ENCODE results near the gene COMP.
"Not testable (repeated sequence)": the region's sequence is repeated elsewhere in the genome, so short reads cannot be mapped to it uniquely, and the experiment has no call there.

Gene COMP

DNA sequence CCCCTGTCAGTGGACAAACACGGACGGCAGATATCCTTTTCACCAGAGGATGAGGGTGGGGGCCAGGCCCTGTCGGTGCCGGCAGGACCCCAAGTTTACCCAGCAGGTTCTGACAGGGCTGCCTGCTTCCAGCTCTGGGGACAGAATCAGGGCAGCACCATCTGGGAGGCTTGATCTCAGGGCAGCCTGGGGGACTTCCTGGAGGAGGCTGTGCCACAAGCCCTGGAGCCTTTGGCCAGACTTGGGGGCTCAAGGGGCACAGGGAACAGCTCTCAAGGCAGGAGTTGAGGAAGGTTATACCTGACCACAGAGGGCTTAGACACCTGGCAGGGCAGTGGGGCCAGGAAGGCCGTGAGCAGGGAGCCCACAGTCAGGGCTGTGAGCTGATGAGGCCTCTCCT lies 45.2 kb downstream of the COMP start:
- DNase-seq (ENCODE audit: low read depth) = no peak

DNA sequence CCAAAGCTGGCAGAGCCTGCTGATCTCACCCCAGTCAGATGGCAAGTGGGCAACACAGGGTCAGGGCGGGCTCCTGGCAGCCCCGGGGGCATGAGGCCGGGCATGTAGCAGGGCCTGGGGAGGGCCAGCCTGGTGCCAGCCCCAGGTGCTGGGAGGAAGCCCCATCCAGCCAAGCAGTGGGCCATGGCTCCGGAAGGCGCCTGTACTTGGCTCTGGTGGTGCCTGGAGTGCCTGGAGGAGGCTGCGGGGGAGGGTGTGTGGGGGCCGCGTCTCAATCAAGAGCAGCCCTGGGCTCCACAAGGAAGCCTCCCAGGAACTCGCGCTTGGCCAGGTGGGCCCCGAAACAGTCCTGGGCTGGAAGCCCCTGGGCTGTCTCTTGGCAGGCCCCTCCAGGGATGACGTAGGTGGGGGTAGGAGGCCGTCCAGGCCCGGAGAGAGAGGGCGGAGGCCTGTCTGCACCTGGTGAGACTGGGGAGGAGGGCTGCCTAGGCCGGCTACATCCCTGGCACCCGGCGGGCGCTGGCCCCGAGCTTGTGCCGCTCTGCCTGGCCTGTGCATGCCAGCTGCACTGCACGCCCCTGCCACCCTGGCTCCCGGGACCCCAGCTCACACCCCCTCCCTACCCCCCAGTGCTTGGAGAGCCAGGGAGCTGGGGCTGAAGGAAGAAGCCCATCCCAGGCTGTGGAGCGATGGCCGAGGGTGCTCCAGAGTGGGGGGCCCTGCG lies 45.9 kb downstream of the COMP start:
- no peak for DNase-seq (ENCODE audit: low read depth)

DNA sequence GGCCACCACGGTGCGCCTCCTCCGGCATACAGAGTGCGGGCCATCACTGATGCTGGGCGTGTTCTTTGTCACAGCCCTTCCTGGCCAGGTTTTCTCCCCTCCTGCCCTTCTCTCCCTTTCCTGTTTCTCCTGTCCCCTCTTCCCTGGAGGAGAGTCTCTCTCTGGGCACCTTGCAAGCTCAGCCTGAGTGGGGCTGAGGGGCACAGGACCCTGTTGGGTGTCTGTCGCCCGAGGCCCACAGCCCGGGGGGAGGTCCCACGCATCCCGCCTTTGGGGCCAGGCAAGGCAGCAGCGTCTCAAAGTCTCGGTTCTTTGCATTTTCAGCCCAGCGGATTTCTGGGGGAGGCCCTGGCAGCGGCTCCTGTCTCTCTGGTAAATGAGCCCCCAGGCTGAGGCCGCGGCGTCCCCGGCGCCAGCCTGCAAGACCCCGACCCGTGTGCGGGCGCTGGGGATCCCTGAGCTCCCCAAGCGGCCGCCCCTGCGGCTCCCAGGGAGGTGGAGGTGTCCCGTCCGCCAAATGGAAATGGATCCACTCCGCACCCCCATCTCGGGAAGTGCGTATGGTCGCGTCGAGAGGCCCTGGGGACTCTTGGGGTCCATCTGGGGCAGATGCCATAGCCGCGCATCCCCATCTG lies 47.2 kb downstream of the COMP start:
- DNase-seq (ENCODE audit: low read depth) = no peak

DNA sequence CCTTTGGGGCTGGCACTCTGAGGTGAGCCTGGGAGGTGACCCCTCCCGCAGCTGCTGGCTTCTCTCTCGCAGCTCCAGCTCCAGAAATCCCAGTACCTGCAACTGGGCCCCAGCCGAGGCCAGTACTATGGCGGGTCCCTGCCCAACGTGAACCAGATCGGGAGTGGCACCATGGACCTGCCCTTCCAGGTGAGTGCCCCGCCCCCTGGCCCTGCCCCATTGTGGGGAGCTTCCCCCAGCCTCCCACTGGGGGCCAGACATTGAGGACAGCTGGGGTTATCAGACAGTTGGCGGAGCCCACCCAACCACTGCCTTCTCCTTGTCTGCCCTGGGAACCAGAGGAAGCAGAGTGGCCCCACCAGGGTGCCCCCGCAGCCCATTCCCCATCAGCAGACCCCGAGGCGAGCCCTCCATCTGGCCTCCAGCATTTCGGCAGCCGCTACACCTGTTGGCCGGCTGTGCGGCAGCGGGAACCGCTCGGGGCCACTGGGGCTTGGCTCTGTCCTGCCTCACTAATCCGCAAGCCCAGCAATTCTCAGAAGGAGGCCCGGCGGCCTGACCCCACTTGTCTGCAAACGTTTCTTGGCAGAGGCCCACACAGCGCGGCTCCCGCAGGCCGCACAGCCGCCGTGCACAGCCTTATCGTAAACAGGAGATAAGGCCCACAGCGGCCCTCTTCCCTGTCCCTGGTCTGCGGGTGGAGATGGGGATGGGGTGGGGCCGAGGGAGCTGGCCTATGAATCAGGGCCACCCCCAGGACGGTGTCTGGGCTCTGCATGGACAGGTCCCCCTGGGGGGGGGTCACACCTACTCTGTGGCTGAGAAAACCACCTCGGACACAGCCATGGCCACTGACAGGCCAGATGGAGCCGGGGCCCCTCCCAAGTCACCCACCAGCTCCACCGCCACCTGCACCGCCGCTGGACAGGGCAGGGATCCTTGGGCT lies 48.0 kb downstream of the COMP start:
- no peak for DNase-seq (ENCODE audit: low read depth)

DNA sequence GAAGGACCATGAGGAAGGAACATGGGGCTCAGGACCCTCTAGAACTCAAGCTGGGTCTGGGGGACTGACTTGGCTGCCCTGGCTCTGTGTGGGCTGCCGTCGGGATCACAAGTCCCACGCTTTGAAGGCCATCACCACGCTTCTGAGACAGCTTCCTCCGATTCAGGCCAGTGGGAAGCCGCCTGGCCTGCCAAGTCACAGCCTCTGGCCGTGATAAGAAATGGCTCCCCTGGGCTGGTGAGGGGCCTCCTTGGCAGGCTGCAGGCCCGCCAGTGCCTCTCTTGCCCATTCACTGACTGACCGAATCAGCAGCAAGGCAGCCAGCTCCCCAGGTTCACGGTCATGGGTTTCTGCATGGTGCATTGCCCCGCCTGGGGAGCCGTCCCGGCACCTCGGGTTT lies 48.8 kb downstream of the COMP start:
- DNase-seq (ENCODE audit: low read depth) = no peak

DNA sequence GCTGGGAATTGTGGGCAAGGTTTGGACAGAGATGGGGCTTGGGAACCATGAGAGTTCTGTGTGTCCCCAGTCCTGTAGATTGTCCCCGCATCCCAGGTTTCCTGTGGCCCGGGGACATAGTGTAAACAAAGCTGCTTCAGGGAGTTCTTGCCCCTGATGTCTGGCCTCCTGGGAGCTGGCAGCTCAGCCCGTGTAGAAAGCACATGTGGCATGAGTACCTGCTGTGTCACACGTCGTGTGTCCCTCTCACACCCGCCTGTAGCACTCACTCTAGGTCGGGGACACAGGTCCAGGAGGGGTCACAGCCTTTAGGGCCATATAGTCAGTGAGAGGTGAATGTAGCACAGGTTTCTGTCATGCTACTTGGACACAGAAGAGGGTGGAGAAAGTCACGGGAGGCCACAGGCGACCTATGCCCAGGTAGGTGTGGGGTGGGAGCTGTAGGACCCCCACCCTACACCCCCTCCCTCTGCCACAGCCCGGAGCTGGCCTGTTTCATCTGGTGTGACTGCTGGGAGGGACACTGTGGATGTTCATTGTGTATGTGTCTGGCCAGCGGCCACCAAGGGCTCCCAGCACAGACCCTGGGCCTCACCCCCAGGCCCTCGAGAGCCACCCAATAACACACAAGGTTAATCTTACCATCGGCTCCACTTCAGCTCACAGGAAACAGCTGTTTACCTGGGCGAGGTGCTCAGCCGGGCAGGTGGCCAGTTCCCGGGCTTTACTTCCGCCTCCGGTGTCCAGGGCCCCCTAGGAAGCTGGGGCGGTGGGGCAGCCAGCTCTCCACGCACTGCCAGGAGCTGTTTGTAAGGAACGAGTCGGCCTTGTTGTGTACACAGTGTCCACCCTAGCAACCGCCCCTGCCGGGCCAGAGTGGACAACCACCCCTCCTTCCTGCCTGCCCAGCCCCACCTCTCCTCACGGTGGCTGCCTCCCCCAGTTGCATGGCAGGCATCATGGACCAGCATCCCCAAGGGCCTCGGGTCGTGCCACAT lies 49.7 kb downstream of the COMP start:
- no peak for DNase-seq (ENCODE audit: low read depth)

DNA sequence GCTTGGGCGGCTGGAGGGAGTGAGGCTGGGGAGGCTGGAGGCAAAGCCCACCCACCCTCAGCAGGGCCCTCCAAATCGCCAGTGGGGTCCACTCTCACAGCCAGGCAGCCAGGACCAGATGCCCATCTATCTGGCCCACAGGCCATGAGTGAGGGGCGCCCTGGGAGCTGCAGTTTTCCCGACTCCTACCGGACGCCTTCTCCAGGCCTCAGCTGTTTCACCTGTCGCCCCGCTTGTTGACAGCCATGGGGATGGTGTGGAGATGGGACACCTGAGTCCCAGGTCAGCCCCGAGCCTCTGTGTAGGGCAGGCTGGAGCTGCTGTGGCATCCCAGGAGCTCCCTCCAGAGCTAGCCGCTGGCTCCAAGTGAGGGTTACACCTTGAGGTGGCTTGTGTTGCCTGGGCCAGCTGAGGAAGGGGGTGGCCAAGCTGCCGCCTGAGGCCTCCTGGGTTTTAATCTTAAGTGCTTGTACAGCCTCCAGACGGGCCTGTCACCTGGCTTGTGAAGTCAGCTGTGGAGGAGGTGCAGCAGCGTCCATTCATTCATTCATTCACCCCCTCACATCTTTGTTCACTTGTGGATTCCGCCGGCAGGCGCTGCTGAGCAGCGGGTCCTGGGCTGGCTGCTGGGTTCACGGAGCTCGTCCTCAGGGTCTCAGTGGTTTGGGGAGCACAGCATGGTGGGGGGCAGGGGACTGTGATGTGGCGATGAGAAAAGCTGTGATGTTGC lies 52.0 kb downstream of the COMP start:
- DNase-seq (ENCODE audit: low read depth) = no peak

DNA sequence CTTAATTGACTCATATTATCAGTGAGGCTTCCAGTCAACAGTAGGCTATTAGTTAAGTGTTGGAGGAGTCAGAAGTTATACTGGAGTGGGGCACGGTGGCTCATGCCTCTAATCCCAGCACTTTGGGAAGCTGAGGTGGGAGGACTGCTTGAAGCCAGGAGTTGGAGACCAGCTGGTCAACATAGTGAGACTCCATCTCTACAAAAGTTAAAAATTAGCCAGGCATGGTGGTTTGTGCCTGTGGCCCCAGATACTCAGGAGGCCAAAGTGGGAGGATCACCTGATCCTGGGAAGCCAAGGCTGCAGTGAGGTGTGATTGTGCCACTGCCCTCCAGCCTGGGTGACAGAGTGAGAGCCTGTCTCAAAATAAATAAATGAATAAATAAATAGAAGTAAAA lies 53.2 kb downstream of the COMP start:
- DNase-seq (ENCODE audit: low read depth) = no peak

DNA sequence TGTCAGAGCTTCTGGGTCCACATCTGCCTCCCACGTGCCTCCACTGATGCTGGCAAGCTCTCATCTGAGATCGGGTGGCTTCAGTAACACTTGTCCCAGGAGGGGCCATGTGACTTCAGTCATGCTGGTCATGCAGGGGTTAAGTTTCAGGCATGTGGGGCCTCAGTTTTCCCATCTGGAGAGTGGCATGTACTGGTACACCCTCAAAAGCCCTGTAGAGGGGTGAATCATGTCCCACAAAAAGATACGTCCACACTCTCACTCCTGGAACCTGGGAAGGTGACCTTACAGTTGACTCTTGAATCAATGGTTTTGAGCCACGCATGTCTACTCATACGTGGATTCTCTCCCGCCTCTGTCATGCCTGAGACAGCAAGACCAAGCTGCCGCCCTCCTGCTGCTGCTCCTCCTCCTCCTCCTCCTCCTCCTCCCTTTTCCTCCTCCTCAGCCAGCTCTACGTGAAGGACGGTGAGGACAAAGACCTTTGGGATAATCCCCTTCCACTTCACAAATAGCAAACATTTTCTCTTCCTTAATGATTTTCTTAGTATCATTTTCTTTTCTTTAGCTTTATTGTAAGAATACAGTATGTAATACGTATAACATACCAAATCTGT lies 53.7 kb downstream of the COMP start:
- DNase-seq (ENCODE audit: low read depth) = no peak

DNA sequence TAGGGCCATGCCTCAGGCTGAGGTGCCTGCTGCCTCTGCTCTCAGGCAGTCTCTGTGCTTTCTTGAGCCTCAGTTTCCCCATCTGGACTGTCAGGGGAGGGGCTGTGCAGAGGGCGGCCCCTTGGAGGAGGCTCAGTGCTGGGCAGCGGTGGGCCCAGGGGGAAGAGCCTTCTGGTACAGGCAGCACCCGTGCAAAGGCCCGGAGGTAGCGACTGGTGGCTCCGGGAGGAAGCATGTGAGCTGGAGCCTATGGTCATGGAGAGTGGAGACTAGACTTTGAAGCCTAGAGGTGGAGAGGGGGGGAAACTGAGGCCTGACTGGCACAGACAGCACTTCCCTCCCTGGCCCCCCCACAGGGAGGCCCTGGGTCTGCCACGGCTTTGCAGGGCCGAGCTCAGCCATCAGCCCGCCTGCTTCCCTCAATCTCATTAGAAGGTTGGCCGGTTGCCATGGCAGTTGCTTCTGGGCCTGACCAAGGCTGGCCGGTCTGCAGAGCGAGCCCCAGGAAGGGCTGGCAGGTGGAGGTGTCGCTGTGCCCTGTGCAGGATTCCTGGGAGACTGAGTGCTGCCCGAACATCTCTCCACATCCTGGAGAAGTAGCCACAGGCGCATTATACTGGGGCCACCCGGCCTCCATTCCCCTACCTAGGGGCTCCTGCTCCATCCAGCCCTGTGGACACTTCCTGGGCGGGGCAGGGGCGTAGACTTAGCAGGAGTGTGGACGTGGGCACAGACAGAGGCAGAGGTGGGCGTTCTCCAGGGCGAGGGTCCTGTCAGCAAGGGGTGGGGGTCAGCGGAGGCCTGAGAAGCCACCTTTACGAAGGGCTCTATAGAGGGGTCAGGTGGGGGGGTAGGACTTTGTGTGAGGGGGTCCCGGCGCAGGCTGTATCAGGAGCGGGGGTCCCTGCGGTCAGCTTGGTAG lies 54.4 kb downstream of the COMP start:
- no peak for DNase-seq (ENCODE audit: low read depth)

DNA sequence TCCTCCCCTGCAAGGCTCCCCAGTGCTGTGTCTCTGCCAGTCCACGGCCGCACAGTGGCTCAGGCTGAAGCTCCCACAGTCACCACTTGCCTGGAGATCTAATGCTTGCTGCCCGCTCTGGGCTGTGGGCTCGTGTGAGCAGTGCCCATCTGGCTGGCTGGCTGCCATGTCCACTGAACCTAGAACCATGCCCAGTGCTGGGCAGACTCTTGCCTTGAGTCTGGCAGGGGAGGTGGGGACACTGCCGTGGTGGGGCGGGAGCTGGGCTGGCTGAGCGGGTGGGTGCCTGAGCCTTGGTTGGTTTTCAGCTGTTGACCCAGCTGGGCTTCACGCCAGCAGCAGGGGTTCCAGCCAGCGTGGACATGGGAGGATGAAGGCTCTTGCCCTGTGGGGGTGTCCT lies 55.4 kb downstream of the COMP start:
- no peak for DNase-seq (ENCODE audit: low read depth)

DNA sequence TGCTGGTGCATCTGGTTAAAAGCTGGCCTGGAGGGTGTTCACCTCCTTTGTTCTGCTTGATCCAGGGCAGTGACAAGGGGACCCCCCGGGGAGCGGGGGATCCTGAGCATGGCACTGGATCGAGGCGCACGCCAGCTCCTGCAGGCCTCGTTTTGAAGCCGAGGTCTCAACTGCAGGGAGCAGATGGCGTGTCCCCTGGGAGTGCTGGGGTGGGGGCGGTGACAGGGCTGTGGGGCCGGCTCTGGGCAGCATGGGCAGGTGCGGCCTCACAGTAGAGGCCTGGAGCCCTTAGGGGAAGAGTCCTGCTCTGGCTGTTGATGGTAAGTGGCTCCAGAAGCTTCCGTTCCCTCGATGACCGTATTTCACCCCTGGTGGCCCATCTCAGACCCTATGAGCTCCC lies 55.8 kb downstream of the COMP start:
- no peak for DNase-seq (ENCODE audit: low read depth)

DNA sequence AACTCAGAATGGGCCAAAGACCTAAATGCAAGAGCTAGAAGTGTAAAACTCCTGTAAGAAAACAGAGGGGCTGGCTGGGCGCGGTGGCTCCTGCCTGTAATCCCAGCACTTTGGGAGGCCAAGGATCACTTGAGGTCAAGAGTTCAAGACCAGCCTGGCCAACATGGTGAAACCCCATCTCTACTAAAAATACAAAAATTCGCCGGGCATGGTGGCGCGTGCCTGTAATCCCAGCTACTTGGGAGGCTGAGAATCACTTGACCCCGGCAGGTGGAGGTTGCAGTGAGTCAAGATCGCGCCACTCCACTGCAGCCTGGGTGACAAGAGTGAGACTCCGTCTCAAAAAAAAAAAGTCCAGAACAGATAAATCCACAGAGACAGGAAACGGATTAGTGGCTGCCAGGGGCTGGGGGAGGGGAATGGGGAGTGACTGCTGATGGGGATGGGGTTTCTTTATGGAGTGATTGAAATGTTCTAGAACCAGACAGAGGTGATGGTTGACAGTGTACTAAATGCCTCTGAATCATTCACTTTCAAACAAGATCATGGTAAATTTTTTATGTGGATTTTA lies 57.3 kb downstream of the COMP start:
- not testable (repeated sequence) for DNase-seq (ENCODE audit: low read depth)

DNA sequence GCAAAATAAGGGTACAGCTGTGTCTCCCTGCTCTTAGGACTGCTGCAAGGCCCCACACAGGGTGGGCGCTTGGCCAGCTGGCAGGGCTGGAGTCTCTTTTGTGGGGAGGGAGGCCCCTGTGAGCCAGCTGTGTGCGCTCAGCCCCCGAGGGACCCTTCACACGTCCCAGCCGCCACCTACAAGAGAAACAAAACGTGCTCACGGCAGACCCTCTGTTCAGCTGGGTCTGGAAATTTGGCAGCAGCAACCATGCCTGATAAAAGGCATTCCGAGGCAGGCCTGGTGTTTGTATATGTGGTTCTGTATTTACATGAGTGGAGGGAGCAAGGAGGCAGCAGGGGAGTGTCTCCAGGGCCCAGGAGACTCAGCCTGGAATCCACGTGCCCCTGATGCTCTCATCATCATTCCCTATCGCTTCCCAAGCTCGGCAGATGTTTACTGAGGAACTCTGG lies 57.9 kb downstream of the COMP start:
- DNase-seq (ENCODE audit: low read depth) = no peak

Data from HS-5 (cell line).